Heart left ventricle (tissue), 13 donors: Measurements from ENCODE around the gene CIB1.

ENCODE experiments used
- CTCF ChIP-seq, 12 donors: fragments of 200-600 bp; sonication (generic) in 4 of 12; IDR thresholded peaks; one replicate each; pipeline versions ENCODE4 v1.5.0 to v1.8.0; 2018 to 2022; ENCODE audit warnings: antibody characterized with exemption in 12 of 12, mild to moderate bottlenecking in 5 of 12
- POLR2A ChIP-seq, 2 donors: fragments of 450-650 bp; IDR thresholded peaks; one replicate each; pipeline ENCODE4 v1.6.1; 2017; ENCODE audit warnings: antibody characterized with exemption in 2 of 2, mild to moderate bottlenecking in 2 of 2, moderate library complexity in 2 of 2
- donor health status: ischemic (EF 13 %, LVEDD 7.1; RV severe dilation, severe dysfunction).
- donor health status: DM: no; HTN: yes; CAD: no.
- donor health status: DM: no; HTN: no; CAD: no.
- donor health status: ischemic (EF 25% LVEDD 6.9; RV normal size, moderate dysfunction).
- donor health status: ischemic (EF 25% LVEDD 5.7; RV mildly dilated, moderate dysfunction).
- donor health status: ischemic (EF 35%, LVEDD 5.7; RV mildly dilated, moderate dysfunction).
- donor health status: nonischemic (EF 11% LVEDD 7.7; RV severe dilation, severe dysfunction).
- donor health status: DM: yes; HTN: yes; CAD: no.
- donor health status: PGD.
- donor health status: ischemic (EF 29% LVEDD 5.4; RV normal size, mild dysfunction).
- donor health status: nonischemic (EF 23%, LVEDD 6.1; RV moderate dilation, normal function).

GRCh38 chr15:90210593-90210992 is 23.1 kb downstream of the CIB1 start:
- TF ChIP-seq CTCF (IDR thresholded peaks at IDR 0.05) (no peak), POLR2A (IDR thresholded peaks at IDR 0.05) (no peak)
